K562 (cell line): ENCODE data around the gene MYOM3. TPM values are rescaled to one million over a fixed set of nuclear protein-coding genes. Genes with fewer than 3 reads are reported as not detected.
"Not testable (repeated sequence)": the region's sequence is repeated elsewhere in the genome, so short reads cannot be mapped to it uniquely, and the experiment has no call there.

Source experiments
- ATAC-seq: fragments of 200-7000 bp; cut with Tn5 transposase; 3 replicates; pipeline ENCODE4 v1.9.1; 2020; ENCODE audit warnings: moderate library complexity
- BruUV-seq: library from RNA; stranded (reverse); fragments of 400-500 nt; replicated peaks from 2 replicates; lab custom pipeline; 2021; lab: Mats Ljungman, UMichigan
- CTCF ChIA-PET: fragments of 300-600 bp; formaldehyde crosslinking; extraction: SDS; loops from one replicate; lab custom pipeline; 2021; ENCODE audit warnings: low intra/inter-chr PET ratio; lab: Yijun Ruan, JAX
- POLR2A ChIA-PET: fragments of 300-600, 350-650 bp; sonication (Branson Sonifier 250); formaldehyde crosslinking; extraction: SDS; loops from one replicate; lab custom pipeline; 2021; ENCODE audit warnings: antibody characterized with exemption, inconsistent platforms; lab: Yijun Ruan, JAX
- DNase-seq, 4 experiments: peaks; one replicate each; pipeline versions ENCODE4 v3.0.0 to v3.0.0-alpha.2; 2011 to 2018; ENCODE audit warnings: low spot score in 3 of 4, mixed read lengths in 3 of 4; ENCODE audit errors: extremely low read depth in 1 of 4
- FAIRE-seq: peaks from 2 replicates; lab custom pipeline; 2011; peaks lifted over from hg19 to GRCh38; lab: Jason Lieb, UNC
- H2AFZ ChIP-seq: 2 replicates; pipeline ENCODE4 v1.6.0; 2011; ENCODE audit warnings: low read depth, low read length, control low read depth, inconsistent platforms
- H3K27ac ChIP-seq: fragments of 200-600 bp; 3 replicates; pipeline ENCODE4 v1.8.0; 2011; ENCODE audit warnings: low read depth, mild to moderate bottlenecking, control low read depth, inconsistent platforms, low read length, moderate library complexity, mixed read lengths; ENCODE audit errors: extremely low read depth
- H3K27me3 ChIP-seq, 2 experiments: fragments of 300-600 bp in 1 of 2; 2 replicates in 1 of 2; 3 replicates in 1 of 2; pipeline versions ENCODE4 v1.6.0 to v1.8.0; 2011; ENCODE audit warnings: inconsistent platforms in 2 of 2, low read length in 2 of 2, mild to moderate bottlenecking in 1 of 2, mixed read lengths in 1 of 2, moderate library complexity in 1 of 2; ENCODE audit not compliant: control insufficient read depth in 2 of 2, insufficient read depth in 2 of 2
- H3K36me3 ChIP-seq: fragments of 300-600 bp; 3 replicates; pipeline ENCODE4 v1.8.0; 2011; ENCODE audit warnings: mild to moderate bottlenecking, low read length, inconsistent platforms; ENCODE audit not compliant: control insufficient read depth, insufficient read depth
- H3K4me1 ChIP-seq, 2 experiments: fragments of 200-600 bp in 1 of 2; replicated peaks in 1 of 2; 2 replicates in 1 of 2; 3 replicates in 1 of 2; pipeline versions ENCODE4 v1.5.1 to v1.8.0; 2011; ENCODE audit warnings: inconsistent platforms in 2 of 2, low read length in 2 of 2, mild to moderate bottlenecking in 1 of 2, mixed read lengths in 1 of 2, moderate library complexity in 1 of 2; ENCODE audit not compliant: control insufficient read depth in 2 of 2, insufficient read depth in 2 of 2
- H3K4me2 ChIP-seq: 2 replicates; pipeline ENCODE4 v1.6.1; 2011; ENCODE audit warnings: low read length, control low read depth, inconsistent platforms, mixed read lengths; ENCODE audit not compliant: insufficient read depth
- H3K4me3 ChIP-seq: fragments of 200-600 bp; sonication (generic), shearing (Covaris generic); 2 replicates; pipeline ENCODE4 v1.5.1; 2016; ENCODE audit warnings: control low read depth, inconsistent platforms
- H3K79me2 ChIP-seq: fragments of 200-600 bp; 3 replicates; pipeline ENCODE4 v1.8.0; 2011; ENCODE audit warnings: low read length, inconsistent platforms; ENCODE audit not compliant: control insufficient read depth, insufficient read depth
- H3K9ac ChIP-seq, 2 experiments: 2 replicates each; pipeline versions ENCODE4 v1.6.0 to v1.6.1; 2011; ENCODE audit warnings: low read depth in 2 of 2, low read length in 2 of 2, control low read depth in 1 of 2, inconsistent platforms in 1 of 2, mild to moderate bottlenecking in 1 of 2, mixed read lengths in 1 of 2; ENCODE audit not compliant: insufficient read depth in 1 of 2
- H3K9me1 ChIP-seq: one replicate; pipeline ENCODE4 v1.6.0; 2011; ENCODE audit warnings: inconsistent platforms, mild to moderate bottlenecking, low read length, moderate library complexity; ENCODE audit not compliant: control insufficient read depth, insufficient read depth
- H3K9me3 ChIP-seq: replicated peaks from 2 replicates; pipeline ENCODE4 v1.5.1; 2011; ENCODE audit warnings: low read depth, low read length, inconsistent platforms; ENCODE audit not compliant: control insufficient read depth, insufficient read depth
- H4K20me1 ChIP-seq: replicated peaks from 2 replicates; pipeline ENCODE4 v1.6.1; 2011; ENCODE audit warnings: low read length, inconsistent platforms, mixed read lengths; ENCODE audit not compliant: control insufficient read depth, insufficient read depth
- CHD7 ChIP-seq: fragments of 200-600 bp; sonication (generic); IDR thresholded peaks from one replicate; pipeline ENCODE4 v1.6.1; 2012; ENCODE audit warnings: mild to moderate bottlenecking, low read depth, low read length, inconsistent platforms
- NFIC ChIP-seq: fragments of 450-650 bp; IDR thresholded peaks from 2 replicates; pipeline ENCODE4 v1.6.1; 2017; ENCODE audit warnings: mild to moderate bottlenecking, inconsistent platforms
- WGBS: fragments of 100-300 bp; shearing (Covaris generic); methylation state at CpG from one replicate; pipeline ENCODE4 v1.1.6; 2016; ENCODE audit warnings: low coverage, mixed read lengths; ENCODE audit not compliant: insufficient coverage; ENCODE audit errors: missing lambda C conversion rate; 5-methylcytosine and 5-hydroxymethylcytosine counted together
- in situ Hi-C: fragments of 300-500 bp; cut with MboI; formaldehyde crosslinking; loops from 4 replicates; pipeline ENCODE4 v1.15.0; 2018; ENCODE audit warnings: inconsistent platforms, mixed read lengths
- intact Hi-C: fragments of 100-400 bp; cut with micrococcal nuclease; formaldehyde crosslinking; loops from 2 replicates; pipeline ENCODE4 v1.14.2; 2022
- polyA plus RNA-seq, 8 experiments: library from polyadenylated mRNA; depleted of rRNA in 4 of 8; stranded (reverse) in 5 of 8; unstranded in 3 of 8; fragments of >200 nt; fragmentation: Nextera tagmentation in 2 of 8; fragmentation: Illumina TruSeq in 1 of 8; extraction: Ambion mirVana in 2 of 8; extraction: Trizol in 1 of 8; gene quantifications; 2 replicates each; pipeline versions ENCODE4 v1.2.1 to v1.2.3, GENCODE V29; 2011 to 2014; ENCODE audit warnings: inconsistent platforms in 1 of 8, missing spikeins in 1 of 8
- total RNA-seq, 7 experiments: library from RNA; depleted of rRNA in 6 of 7; stranded (reverse); fragments of >200 nt in 6 of 7; fragmentation: Illumina TruSeq in 2 of 7; extraction: Trizol in 2 of 7; gene quantifications; 2 replicates each; pipeline versions ENCODE4 v1.2.1 to v1.2.3, GENCODE V29; 2011 to 2021; ENCODE audit warnings: low replicate concordance in 1 of 7

The MYOM3 gene
- total and polyA plus RNA-seq, 9 of the 15 experiments (the other 6 are each of a cell fraction or from before 2014, with no cell fraction given), result 0.01 TPM; not detected in 8

GRCh38 chr1:24048894-24049293, 63.0 kb downstream of the MYOM3 start:
- not testable (repeated sequence) for ATAC-seq, FAIRE-seq

GRCh38 chr1:24048205-24048869, 63.6 kb downstream of the MYOM3 start:
- BruUV-seq, result no TSS peak
- POLR2A ChIA-PET, result no interaction called here
- TF ChIP-seq NFIC, result peak; percentile 40; the same call in 1 of the 2 replicates
- TF ChIP-seq CHD7, result no peak

More at GRCh38 chr1:24048894-24049293, 63.0 kb downstream of the MYOM3 start:
- WGBS, result 0% methylated on average over 4 of the region's 4 CpGs
- H3K4me1 ChIP-seq, H3K9me1 ChIP-seq, CTCF ChIA-PET, H3K9me3 ChIP-seq, POLR2A ChIA-PET, H3K9ac ChIP-seq, H4K20me1 ChIP-seq, H3K79me2 ChIP-seq, H3K27ac ChIP-seq, in situ Hi-C loops, H2AFZ ChIP-seq, H3K36me3 ChIP-seq, BruUV-seq, H3K4me3 ChIP-seq, H3K4me2 ChIP-seq, DNase-seq, intact Hi-C loops: not testable (repeated sequence)
- H3K27me3 ChIP-seq, result peaks cover 17 to 38% of the 10 kb centered on the region in 2 experiments; a peak in 4 of 5 replicates

More at GRCh38 chr1:24048205-24048869, 63.6 kb downstream of the MYOM3 start:
- Histone ChIP-seq H3K4me3 (no peak overlapping the region), H4K20me1 (no peaks in the 10 kb centered on the region), H3K9me3 (no peaks in the 10 kb centered on the region), H3K4me1 (peaks cover 0 to 7% of the 10 kb centered on the region in 2 experiments; a peak in 2 of 5 replicates), H2AFZ (no peak overlapping the region), H3K9ac (no peak overlapping the region), H3K79me2 (no peaks in the 10 kb centered on the region), H3K36me3 (no peaks in the 10 kb centered on the region), H3K27me3 (peaks cover 14 to 36% of the 10 kb centered on the region in 2 experiments; a peak in 4 of 5 replicates), H3K4me2 (no peak overlapping the region), H3K9me1 (no peaks in the 10 kb centered on the region), H3K27ac (no peak overlapping the region)
- DNase-seq (no peak), FAIRE-seq (no peak), ATAC-seq (no peak)
- CTCF ChIA-PET, result no interaction called here
- in situ Hi-C loops, result no loop called here
- WGBS, result 2% methylated on average over 6 of the region's 6 CpGs
- intact Hi-C loops, result no loop called here
